PFSK-1 (cell line): ENCODE measurements around the gene CNTNAP5.

Source experiments
- FOXP2 ChIP-seq: optimal IDR thresholded peaks from 2 replicates; pipeline ENCODE3; 2011; ENCODE audit warnings: borderline replicate concordance, control low read depth, inconsistent platforms; ENCODE audit not compliant: insufficient read depth; ENCODE audit errors: extremely low read length, extremely low read depth
- POLR2AphosphoS5 ChIP-seq: IDR thresholded peaks from 2 replicates; pipeline ENCODE4 v1.6.1; 2012; ENCODE audit warnings: low read depth, mild to moderate bottlenecking, control low read depth, low read length, moderate library complexity
- SIN3A ChIP-seq: IDR thresholded peaks from 2 replicates; pipeline ENCODE4 v1.6.1; 2012; ENCODE audit warnings: mild to moderate bottlenecking, low read length, moderate library complexity, borderline replicate concordance; ENCODE audit not compliant: insufficient read depth
- TAF1 ChIP-seq: IDR thresholded peaks from 2 replicates; pipeline ENCODE4 v1.6.1; 2012; ENCODE audit warnings: low read length, control low read depth, borderline replicate concordance; ENCODE audit not compliant: insufficient read depth
- TF ChIP-seq, protein P1 (sequence below), 2 experiments: IDR thresholded peaks; 2 replicates each; pipeline versions ENCODE4 v1.6.1 to v1.8.0; 2011 to 2012; ENCODE audit warnings: low read depth in 2 of 2, low read length in 2 of 2, control low read depth in 1 of 2, inconsistent platforms in 1 of 2, mild to moderate bottlenecking in 1 of 2, moderate library complexity in 1 of 2; ENCODE audit not compliant: insufficient read depth in 1 of 2

CNTNAP5 gene

DNA sequence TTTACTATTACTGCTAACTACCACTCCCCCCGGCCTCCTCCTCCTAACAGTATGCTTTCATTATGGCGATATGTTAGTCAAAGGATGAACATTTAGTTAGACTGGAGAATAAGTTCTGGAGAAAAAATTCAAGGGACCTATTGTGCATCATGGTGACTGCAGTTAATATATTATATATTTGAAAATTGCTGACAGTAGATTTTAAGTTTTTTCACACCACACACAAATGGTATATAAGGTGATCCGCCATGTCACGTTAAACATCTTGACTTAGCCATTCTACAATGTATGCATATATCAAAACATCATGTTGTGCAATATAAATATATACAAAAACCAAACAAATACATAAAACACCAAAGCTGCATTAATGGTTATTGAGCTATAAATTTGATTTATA, 873.7 kb downstream of the CNTNAP5 start:
- TF ChIP-seq, protein P1, sequence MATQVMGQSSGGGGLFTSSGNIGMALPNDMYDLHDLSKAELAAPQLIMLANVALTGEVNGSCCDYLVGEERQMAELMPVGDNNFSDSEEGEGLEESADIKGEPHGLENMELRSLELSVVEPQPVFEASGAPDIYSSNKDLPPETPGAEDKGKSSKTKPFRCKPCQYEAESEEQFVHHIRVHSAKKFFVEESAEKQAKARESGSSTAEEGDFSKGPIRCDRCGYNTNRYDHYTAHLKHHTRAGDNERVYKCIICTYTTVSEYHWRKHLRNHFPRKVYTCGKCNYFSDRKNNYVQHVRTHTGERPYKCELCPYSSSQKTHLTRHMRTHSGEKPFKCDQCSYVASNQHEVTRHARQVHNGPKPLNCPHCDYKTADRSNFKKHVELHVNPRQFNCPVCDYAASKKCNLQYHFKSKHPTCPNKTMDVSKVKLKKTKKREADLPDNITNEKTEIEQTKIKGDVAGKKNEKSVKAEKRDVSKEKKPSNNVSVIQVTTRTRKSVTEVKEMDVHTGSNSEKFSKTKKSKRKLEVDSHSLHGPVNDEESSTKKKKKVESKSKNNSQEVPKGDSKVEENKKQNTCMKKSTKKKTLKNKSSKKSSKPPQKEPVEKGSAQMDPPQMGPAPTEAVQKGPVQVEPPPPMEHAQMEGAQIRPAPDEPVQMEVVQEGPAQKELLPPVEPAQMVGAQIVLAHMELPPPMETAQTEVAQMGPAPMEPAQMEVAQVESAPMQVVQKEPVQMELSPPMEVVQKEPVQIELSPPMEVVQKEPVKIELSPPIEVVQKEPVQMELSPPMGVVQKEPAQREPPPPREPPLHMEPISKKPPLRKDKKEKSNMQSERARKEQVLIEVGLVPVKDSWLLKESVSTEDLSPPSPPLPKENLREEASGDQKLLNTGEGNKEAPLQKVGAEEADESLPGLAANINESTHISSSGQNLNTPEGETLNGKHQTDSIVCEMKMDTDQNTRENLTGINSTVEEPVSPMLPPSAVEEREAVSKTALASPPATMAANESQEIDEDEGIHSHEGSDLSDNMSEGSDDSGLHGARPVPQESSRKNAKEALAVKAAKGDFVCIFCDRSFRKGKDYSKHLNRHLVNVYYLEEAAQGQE (IDR thresholded peaks at IDR 0.05; ENCODE audit: insufficient read depth in 1 of 2, low read depth in 2 of 2, low read length in 2 of 2) = no peak
- TF ChIP-seq FOXP2 = no peak
- no peak for TF ChIP-seq TAF1
- no peak for TF ChIP-seq SIN3A
- no peak for TF ChIP-seq POLR2AphosphoS5

DNA sequence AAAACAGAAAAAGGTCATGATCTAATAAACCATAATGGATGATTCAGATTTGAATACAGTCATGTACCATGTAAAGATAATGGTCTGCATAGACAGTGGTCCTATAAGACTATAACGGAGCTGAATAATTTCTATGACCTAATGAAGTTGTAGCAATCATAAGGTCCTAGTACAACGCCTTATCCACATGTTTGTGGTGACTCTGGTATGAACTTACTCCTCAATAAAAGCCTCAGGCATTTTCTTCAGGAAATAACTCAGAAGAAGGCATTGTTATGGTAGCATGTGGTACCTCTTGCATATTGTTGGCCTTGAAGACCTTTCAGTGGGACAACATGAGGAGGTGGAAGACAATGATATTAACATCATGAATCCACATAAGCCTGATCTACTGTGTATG, 883.3 kb downstream of the CNTNAP5 start:
- TF ChIP-seq, protein P1 (IDR thresholded peaks at IDR 0.05; ENCODE audit: insufficient read depth in 1 of 2, low read depth in 2 of 2, low read length in 2 of 2) = no peak
- no peak for TF ChIP-seq TAF1
- no peak for TF ChIP-seq FOXP2
- no peak for TF ChIP-seq POLR2AphosphoS5
- TF ChIP-seq SIN3A = no peak

DNA sequence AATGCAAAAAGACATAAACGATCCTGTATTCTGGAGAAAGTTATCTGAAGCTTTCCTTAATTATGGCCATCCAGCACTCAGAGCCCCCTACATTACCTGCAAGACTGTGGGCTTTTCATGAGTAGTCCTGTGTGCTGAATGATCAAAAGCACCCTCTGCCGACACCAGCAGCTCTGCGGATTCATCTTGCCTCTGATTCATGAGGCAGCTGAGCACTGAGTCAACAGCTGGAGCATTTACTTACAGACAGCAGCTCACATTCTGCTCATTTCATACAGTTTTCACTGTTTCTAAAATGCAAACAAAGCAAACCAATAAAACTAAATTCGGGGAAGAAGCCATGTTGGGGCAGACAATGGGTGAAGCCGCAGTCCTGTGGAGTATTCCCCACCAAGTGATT, 886.5 kb downstream of the CNTNAP5 start:
- TF ChIP-seq POLR2AphosphoS5 = no peak

DNA sequence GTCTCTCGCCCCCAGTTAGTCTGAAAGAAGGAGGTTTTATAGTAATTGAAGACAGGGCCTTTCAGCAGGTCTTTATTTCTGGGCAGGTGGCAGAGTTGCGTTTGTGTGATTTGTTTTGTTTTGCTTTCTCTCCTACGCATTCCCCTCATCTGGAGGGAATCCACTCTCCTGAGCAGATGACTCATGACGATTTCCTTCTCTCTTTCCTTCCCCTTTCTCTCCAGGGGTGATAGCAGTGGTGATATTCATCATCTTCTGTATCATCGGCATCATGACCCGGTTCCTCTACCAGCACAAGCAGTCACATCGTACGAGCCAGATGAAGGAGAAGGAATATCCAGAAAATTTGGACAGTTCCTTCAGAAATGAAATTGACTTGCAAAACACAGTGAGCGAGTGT, 888.8 kb downstream of the CNTNAP5 start:
- TF ChIP-seq TAF1 = no peak
- peak; percentile 65 for TF ChIP-seq FOXP2
- TF ChIP-seq, protein P1 (IDR thresholded peaks at IDR 0.05; ENCODE audit: insufficient read depth in 1 of 2, low read depth in 2 of 2, low read length in 2 of 2) = peak in 1 of 2 experiments; percentile 71; a peak in 1 of 4 replicates

DNA sequence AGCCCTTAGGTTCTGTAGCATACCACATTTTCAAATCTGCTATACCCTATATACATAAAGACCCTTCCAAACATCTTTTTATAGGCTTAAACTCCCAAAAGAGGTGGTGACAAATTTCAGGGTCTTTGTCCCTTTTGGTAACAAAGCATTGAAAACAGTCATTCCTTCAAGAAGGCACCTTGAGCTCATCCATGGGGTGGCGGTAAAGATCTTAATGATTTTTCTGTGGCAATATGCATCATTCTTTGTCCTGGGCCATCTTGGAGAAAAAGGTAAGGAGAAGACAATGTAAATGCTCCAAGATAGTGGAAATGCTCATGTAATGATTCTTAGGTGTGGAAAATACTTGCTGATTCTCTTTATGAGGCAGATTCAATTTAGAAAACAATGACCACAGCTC, 890.5 kb downstream of the CNTNAP5 start:
- TF ChIP-seq, protein P1 (IDR thresholded peaks at IDR 0.05; ENCODE audit: insufficient read depth in 1 of 2, low read depth in 2 of 2, low read length in 2 of 2) = no peak
- no peak for TF ChIP-seq TAF1
- TF ChIP-seq POLR2AphosphoS5 = no peak
- no peak for TF ChIP-seq SIN3A
- no peak for TF ChIP-seq FOXP2

DNA sequence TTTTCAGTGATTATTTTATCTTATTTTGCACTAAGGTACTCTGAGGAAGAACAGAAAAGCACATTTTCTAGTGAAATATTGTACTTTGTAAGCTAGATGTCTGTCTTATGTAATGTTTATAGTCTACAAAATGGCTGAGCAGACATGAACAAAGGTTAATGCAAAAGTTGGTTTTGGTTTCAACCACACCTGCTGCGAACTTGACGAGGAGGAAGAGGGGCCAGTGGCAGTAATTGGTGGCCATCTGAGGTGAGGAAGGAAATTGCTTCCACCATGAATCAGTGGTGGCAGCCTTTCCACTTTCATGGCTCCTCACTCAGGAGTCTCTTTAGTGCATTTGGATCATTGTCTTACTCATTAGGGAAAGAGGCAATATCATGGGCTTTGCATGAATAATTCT, 894.2 kb downstream of the CNTNAP5 start:
- TF ChIP-seq SIN3A (no peak), FOXP2 (no peak), TAF1 (no peak), POLR2AphosphoS5 (no peak)
- TF ChIP-seq, protein P1 (IDR thresholded peaks at IDR 0.05; ENCODE audit: insufficient read depth in 1 of 2, low read depth in 2 of 2, low read length in 2 of 2) = no peak
